ENCODE measurements around the gene IGFL4.

GRCh38 chr19:45998834-45999233, 42.0 kb downstream of the IGFL4 start:
- TF ChIP-seq, protein P1, sequence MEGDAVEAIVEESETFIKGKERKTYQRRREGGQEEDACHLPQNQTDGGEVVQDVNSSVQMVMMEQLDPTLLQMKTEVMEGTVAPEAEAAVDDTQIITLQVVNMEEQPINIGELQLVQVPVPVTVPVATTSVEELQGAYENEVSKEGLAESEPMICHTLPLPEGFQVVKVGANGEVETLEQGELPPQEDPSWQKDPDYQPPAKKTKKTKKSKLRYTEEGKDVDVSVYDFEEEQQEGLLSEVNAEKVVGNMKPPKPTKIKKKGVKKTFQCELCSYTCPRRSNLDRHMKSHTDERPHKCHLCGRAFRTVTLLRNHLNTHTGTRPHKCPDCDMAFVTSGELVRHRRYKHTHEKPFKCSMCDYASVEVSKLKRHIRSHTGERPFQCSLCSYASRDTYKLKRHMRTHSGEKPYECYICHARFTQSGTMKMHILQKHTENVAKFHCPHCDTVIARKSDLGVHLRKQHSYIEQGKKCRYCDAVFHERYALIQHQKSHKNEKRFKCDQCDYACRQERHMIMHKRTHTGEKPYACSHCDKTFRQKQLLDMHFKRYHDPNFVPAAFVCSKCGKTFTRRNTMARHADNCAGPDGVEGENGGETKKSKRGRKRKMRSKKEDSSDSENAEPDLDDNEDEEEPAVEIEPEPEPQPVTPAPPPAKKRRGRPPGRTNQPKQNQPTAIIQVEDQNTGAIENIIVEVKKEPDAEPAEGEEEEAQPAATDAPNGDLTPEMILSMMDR (IDR thresholded peaks at IDR 0.05), result no peak
- TF ChIP-seq POLR2A (IDR thresholded peaks at IDR 0.05) (no peak), POLR2AphosphoS5 (IDR thresholded peaks at IDR 0.05) (no peak)

All from stomach (tissue), 4 donors.